ENCODE data around the gene RSRC1. TPM values are rescaled to one million over a fixed set of nuclear protein-coding genes. Genes with fewer than 3 reads are reported as not detected.

Gene RSRC1
- polyA plus RNA-seq, 1 donor (not counting 4 experiments of a cell fraction or from before 2014, with no cell fraction given), result 11.1 TPM

GRCh38 chr3:158570999-158571702 lies 461.3 kb downstream of the RSRC1 start, which contains the start of gene MLF1:
MLF1 (plus strand) TSS chr3:158571194; CDS start chr3:158571301, 107 bp downstream.
- peak within 1 kb of the TSS; percentile 44 to 95 (median 87) for H3K4me3 ChIP-seq (ENCODE audit: control insufficient read depth in 2 of 3, extremely low read depth in 1 of 3, insufficient read depth in 2 of 3, low read depth in 1 of 3, low read length in 3 of 3)
- FAIRE-seq, result peak; percentile 92
- H3K9ac ChIP-seq (ENCODE audit: control insufficient read depth, extremely low read depth, insufficient read depth, low read length), result peak within 1 kb of the TSS; percentile 84
- peaks cover 4% of the 10 kb centered on the region for H3K4me1 ChIP-seq (ENCODE audit: control insufficient read depth, extremely low read depth, insufficient read depth, low read length)
- peak within 1 kb of the TSS; percentile 98 for H2AFZ ChIP-seq (ENCODE audit: control insufficient read depth, low read length)
- TF ChIP-seq EZH2 (IDR thresholded peaks at IDR 0.05; ENCODE audit: low read length), result no peak
- TF ChIP-seq CTCF (optimal IDR thresholded peaks at IDR 0.05 in 1 of 3, IDR thresholded peaks at IDR 0.05 in 1 of 3, conservative IDR thresholded peaks at IDR 0.05 in 1 of 3; ENCODE audit: extremely low read depth in 1 of 3, insufficient read depth in 2 of 3, low read length in 3 of 3), result no peak
- H4K20me1 ChIP-seq (ENCODE audit: control insufficient read depth, extremely low read depth, insufficient read depth, low read length), result no peaks in the 10 kb centered on the region
- peak; percentile 52 for DNase-seq (ENCODE audit: low read depth, low spot score)
- H3K9me1 ChIP-seq (ENCODE audit: control insufficient read depth, extremely low read depth, insufficient read depth, low read length), result no peaks in the 10 kb centered on the region
- H3K79me2 ChIP-seq (ENCODE audit: control insufficient read depth, insufficient read depth, low read length), result no peaks in the 10 kb centered on the region
- H3K9me3 ChIP-seq (ENCODE audit: control insufficient read depth, low read depth, low read length), result no peaks in the 10 kb centered on the region
- no peaks in the 10 kb centered on the region for H3K36me3 ChIP-seq (ENCODE audit: control insufficient read depth in 2 of 2, extremely low read depth in 1 of 2, insufficient read depth in 2 of 2, low read length in 2 of 2)
- dilution Hi-C loops (cut with MboI; ENCODE audit: extremely low pct_ligation_motif_present, low sequenced_read_pairs), result no loop called here
- peak within 1 kb of the TSS; percentile 66 for H3K27ac ChIP-seq (ENCODE audit: control insufficient read depth, insufficient read depth, low read length)
- no peaks in the 10 kb centered on the region for H3K27me3 ChIP-seq (ENCODE audit: control insufficient read depth, extremely low read depth, insufficient read depth, low read length)
- peak within 1 kb of the TSS; percentile 96 for H3K4me2 ChIP-seq (ENCODE audit: control insufficient read depth, extremely low read depth, insufficient read depth, low read depth, low read length)

GRCh38 chr3:158571969-158572765 lies 462.3 kb downstream of the RSRC1 start:
- H3K4me1 ChIP-seq (ENCODE audit: control insufficient read depth, extremely low read depth, insufficient read depth, low read length), result peaks cover 4% of the 10 kb centered on the region
- DNase-seq (ENCODE audit: low read depth, low spot score) (no peak), FAIRE-seq (no peak)
- H3K9me1 ChIP-seq (ENCODE audit: control insufficient read depth, extremely low read depth, insufficient read depth, low read length), result no peaks in the 10 kb centered on the region
- H3K9me3 ChIP-seq (ENCODE audit: control insufficient read depth, low read depth, low read length), result no peaks in the 10 kb centered on the region
- no peak overlapping the region for H3K4me3 ChIP-seq (ENCODE audit: control insufficient read depth in 2 of 3, extremely low read depth in 1 of 3, insufficient read depth in 2 of 3, low read depth in 1 of 3, low read length in 3 of 3)
- H4K20me1 ChIP-seq (ENCODE audit: control insufficient read depth, extremely low read depth, insufficient read depth, low read length), result no peaks in the 10 kb centered on the region
- H3K27ac ChIP-seq (ENCODE audit: control insufficient read depth, insufficient read depth, low read length), result no peak overlapping the region
- H3K4me2 ChIP-seq (ENCODE audit: control insufficient read depth, extremely low read depth, insufficient read depth, low read depth, low read length), result no peak overlapping the region
- no peak for TF ChIP-seq EZH2 (IDR thresholded peaks at IDR 0.05; ENCODE audit: low read length)
- no peak for TF ChIP-seq CTCF (optimal IDR thresholded peaks at IDR 0.05 in 1 of 3, IDR thresholded peaks at IDR 0.05 in 1 of 3, conservative IDR thresholded peaks at IDR 0.05 in 1 of 3; ENCODE audit: extremely low read depth in 1 of 3, insufficient read depth in 2 of 3, low read length in 3 of 3)
- no peak overlapping the region for H3K9ac ChIP-seq (ENCODE audit: control insufficient read depth, extremely low read depth, insufficient read depth, low read length)
- no peaks in the 10 kb centered on the region for H3K36me3 ChIP-seq (ENCODE audit: control insufficient read depth in 2 of 2, extremely low read depth in 1 of 2, insufficient read depth in 2 of 2, low read length in 2 of 2)
- H2AFZ ChIP-seq (ENCODE audit: control insufficient read depth, low read length), result no peak overlapping the region
- dilution Hi-C loops (cut with MboI; ENCODE audit: extremely low pct_ligation_motif_present, low sequenced_read_pairs), result no loop called here
- no peaks in the 10 kb centered on the region for H3K27me3 ChIP-seq (ENCODE audit: control insufficient read depth, extremely low read depth, insufficient read depth, low read length)
- H3K79me2 ChIP-seq (ENCODE audit: control insufficient read depth, insufficient read depth, low read length), result no peaks in the 10 kb centered on the region

Data from keratinocyte (primary cell).